ENCODE results near the gene ETS1. TPM values are rescaled to one million over a fixed set of nuclear protein-coding genes. Genes with fewer than 3 reads are reported as not detected.
A peak's percentile ranks its signal among the peaks of the same experiment; 100 is the strongest.

ETS1 gene
- total and polyA plus RNA-seq, 2 experiments from 2014 or later: 25.6 to 52.6 TPM

DNA sequence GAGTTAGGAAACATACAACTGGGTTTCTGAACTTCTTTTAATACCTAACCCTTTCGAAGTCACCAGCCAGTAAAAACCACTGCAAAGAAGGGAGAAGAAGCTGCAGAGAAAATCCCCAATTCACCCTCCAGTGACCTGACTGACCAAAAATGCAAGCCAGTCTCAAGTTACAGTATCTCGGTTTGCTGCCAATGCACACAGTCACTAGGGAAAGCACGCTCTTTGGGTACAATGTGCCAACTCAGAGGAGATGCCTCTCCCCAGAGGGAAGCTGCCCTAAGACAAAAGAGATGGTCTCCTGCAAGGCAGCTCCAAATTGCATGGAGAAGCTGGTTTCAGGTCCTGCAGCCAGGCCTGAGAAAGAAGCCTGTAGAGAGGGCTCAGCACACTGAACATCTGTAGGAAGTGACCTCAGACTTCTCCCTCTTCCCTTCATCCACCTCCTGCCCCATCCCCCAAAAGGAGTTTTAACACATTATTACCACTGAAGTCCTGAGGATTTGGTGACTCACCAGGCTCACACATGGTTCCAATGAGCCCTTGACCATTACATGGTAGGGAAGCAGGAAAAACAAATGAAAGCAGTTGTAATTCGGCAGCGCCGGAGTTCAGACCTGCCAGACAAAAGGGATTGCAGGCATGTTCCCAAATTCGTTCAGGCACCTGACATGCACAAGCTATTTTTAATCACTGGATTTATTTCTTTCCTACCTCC, 90.1 kb downstream of the ETS1 start:
- H3K4me3 ChIP-seq: no peak overlapping the region
- Mint-ChIP-seq H3K27ac (0 out of 2 replicates have a peak overlapping the region, but pooled peaks have one; percentile 18), H3K4me3 (no peak overlapping the region), H3K9me3 (peaks cover 5% of the 10 kb centered on the region; the same call in 2 of the 3 replicates), H3K4me1 (peaks cover 28% of the 10 kb centered on the region), H3K36me3 (ENCODE audit: low read depth) (peaks cover 7% of the 10 kb centered on the region; the same call in 1 of the 3 replicates), H3K27me3 (ENCODE audit: insufficient read depth, low read depth, poor library complexity) (no peaks in the 10 kb centered on the region)
- TF ChIP-seq, protein P1, sequence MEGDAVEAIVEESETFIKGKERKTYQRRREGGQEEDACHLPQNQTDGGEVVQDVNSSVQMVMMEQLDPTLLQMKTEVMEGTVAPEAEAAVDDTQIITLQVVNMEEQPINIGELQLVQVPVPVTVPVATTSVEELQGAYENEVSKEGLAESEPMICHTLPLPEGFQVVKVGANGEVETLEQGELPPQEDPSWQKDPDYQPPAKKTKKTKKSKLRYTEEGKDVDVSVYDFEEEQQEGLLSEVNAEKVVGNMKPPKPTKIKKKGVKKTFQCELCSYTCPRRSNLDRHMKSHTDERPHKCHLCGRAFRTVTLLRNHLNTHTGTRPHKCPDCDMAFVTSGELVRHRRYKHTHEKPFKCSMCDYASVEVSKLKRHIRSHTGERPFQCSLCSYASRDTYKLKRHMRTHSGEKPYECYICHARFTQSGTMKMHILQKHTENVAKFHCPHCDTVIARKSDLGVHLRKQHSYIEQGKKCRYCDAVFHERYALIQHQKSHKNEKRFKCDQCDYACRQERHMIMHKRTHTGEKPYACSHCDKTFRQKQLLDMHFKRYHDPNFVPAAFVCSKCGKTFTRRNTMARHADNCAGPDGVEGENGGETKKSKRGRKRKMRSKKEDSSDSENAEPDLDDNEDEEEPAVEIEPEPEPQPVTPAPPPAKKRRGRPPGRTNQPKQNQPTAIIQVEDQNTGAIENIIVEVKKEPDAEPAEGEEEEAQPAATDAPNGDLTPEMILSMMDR (conservative IDR thresholded peaks at IDR 0.05; ENCODE audit: low read depth in 2 of 2): no peak
- TF ChIP-seq STAT1 (IDR thresholded peaks at IDR 0.05; ENCODE audit: unreplicated experiment): no peak
- TF ChIP-seq, protein P2, sequence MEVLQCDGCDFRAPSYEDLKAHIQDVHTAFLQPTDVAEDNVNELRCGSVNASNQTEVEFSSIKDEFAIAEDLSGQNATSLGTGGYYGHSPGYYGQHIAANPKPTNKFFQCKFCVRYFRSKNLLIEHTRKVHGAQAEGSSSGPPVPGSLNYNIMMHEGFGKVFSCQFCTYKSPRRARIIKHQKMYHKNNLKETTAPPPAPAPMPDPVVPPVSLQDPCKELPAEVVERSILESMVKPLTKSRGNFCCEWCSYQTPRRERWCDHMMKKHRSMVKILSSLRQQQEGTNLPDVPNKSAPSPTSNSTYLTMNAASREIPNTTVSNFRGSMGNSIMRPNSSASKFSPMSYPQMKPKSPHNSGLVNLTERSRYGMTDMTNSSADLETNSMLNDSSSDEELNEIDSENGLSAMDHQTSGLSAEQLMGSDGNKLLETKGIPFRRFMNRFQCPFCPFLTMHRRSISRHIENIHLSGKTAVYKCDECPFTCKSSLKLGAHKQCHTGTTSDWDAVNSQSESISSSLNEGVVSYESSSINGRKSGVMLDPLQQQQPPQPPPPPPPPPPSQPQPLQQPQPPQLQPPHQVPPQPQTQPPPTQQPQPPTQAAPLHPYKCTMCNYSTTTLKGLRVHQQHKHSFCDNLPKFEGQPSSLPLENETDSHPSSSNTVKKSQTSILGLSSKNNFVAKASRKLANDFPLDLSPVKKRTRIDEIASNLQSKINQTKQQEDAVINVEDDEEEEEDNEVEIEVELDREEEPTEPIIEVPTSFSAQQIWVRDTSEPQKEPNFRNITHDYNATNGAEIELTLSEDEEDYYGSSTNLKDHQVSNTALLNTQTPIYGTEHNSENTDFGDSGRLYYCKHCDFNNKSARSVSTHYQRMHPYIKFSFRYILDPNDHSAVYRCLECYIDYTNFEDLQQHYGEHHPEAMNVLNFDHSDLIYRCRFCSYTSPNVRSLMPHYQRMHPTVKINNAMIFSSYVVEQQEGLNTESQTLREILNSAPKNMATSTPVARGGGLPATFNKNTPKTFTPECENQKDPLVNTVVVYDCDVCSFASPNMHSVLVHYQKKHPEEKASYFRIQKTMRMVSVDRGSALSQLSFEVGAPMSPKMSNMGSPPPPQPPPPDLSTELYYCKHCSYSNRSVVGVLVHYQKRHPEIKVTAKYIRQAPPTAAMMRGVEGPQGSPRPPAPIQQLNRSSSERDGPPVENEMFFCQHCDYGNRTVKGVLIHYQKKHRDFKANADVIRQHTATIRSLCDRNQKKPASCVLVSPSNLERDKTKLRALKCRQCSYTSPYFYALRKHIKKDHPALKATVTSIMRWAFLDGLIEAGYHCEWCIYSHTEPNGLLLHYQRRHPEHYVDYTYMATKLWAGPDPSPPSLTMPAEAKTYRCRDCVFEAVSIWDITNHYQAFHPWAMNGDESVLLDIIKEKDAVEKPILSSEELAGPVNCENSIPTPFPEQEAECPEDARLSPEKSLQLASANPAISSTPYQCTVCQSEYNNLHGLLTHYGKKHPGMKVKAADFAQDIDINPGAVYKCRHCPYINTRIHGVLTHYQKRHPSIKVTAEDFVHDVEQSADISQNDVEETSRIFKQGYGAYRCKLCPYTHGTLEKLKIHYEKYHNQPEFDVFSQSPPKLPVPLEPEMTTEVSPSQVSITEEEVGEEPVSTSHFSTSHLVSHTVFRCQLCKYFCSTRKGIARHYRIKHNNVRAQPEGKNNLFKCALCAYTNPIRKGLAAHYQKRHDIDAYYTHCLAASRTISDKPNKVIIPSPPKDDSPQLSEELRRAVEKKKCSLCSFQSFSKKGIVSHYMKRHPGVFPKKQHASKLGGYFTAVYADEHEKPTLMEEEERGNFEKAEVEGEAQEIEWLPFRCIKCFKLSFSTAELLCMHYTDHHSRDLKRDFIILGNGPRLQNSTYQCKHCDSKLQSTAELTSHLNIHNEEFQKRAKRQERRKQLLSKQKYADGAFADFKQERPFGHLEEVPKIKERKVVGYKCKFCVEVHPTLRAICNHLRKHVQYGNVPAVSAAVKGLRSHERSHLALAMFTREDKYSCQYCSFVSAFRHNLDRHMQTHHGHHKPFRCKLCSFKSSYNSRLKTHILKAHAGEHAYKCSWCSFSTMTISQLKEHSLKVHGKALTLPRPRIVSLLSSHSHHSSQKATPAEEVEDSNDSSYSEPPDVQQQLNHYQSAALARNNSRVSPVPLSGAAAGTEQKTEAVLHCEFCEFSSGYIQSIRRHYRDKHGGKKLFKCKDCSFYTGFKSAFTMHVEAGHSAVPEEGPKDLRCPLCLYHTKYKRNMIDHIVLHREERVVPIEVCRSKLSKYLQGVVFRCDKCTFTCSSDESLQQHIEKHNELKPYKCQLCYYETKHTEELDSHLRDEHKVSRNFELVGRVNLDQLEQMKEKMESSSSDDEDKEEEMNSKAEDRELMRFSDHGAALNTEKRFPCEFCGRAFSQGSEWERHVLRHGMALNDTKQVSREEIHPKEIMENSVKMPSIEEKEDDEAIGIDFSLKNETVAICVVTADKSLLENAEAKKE (CRISPR knock-in tag; IDR thresholded peaks at IDR 0.05): peak; percentile 59
- no peak for TF ChIP-seq JUNB (IDR thresholded peaks at IDR 0.05; ENCODE audit: unreplicated experiment)
- peaks cover 2% of the 10 kb centered on the region; the same call in 1 of the 2 replicates for H3K36me3 ChIP-seq (ENCODE audit: insufficient read depth)
- DNase-seq (ENCODE audit: low spot score): no peak
- 0 out of 2 replicates have a peak, but pooled peaks cover 4% of the 10 kb centered on the region for H3K9me2 ChIP-seq (ENCODE audit: insufficient read depth)
- H3K4me2 ChIP-seq: peak overlapping the region; percentile 29; the same call in 1 of the 2 replicates
- peaks cover 81% of the 10 kb centered on the region for H3K79me2 ChIP-seq (replicated peaks; ENCODE audit: insufficient read depth)
- H2AFZ ChIP-seq: no peak overlapping the region
- H3K4me1 ChIP-seq (ENCODE audit: insufficient read depth): peaks cover 31% of the 10 kb centered on the region; the same call in 1 of the 2 replicates
- no peak overlapping the region for H3K27ac ChIP-seq (ENCODE audit: low read depth)
- ATAC-seq: peak; percentile 54
- no peaks in the 10 kb centered on the region for H3K27me3 ChIP-seq (ENCODE audit: insufficient read depth)
- no peaks in the 10 kb centered on the region for H3F3A ChIP-seq (replicated peaks; ENCODE audit: low read depth)
- peaks cover 13% of the 10 kb centered on the region; the same call in 1 of the 2 replicates for H4K20me1 ChIP-seq (replicated peaks; ENCODE audit: insufficient read depth)
